CD4-positive, alpha-beta memory T cell (primary cell): ENCODE data around the gene MLLT6. TPM values are rescaled to one million over a fixed set of nuclear protein-coding genes. Genes with fewer than 3 reads are reported as not detected.
"Not testable (repeated sequence)": the region's sequence is repeated elsewhere in the genome, so short reads cannot be mapped to it uniquely, and the experiment has no call there.

Experiments
- CTCF ChIA-PET: fragments of 350-600 bp; sonication (Branson Sonifier 250); formaldehyde crosslinking; loops from one replicate; lab custom pipeline; 2021; ENCODE audit warnings: inconsistent platforms; ENCODE audit not compliant: partially characterized antibody; lab: Charles Lee
- POLR2A ChIA-PET: fragments of 350-600 bp; sonication (Branson Sonifier 250); formaldehyde crosslinking; loops from one replicate; lab custom pipeline; 2021; ENCODE audit not compliant: partially characterized antibody; lab: Charles Lee
- DNase-seq, 5 donors: peaks; one replicate each; pipeline versions ENCODE4 v3.0.0 to v3.0.0-alpha.2; 2020 to 2022; ENCODE audit warnings: mixed read lengths in 1 of 5
- H3K27ac ChIP-seq: one replicate; pipeline ENCODE4 v1.7.0; 2013; ENCODE audit warnings: low read depth, low read length
- H3K27me3 ChIP-seq: 2 replicates; pipeline ENCODE4 v1.7.0; 2013; ENCODE audit warnings: mild to moderate bottlenecking, low read length, moderate library complexity; ENCODE audit not compliant: insufficient read depth
- H3K36me3 ChIP-seq: 2 replicates; pipeline ENCODE4 v1.7.0; 2013; ENCODE audit warnings: mild to moderate bottlenecking, low read length, moderate library complexity; ENCODE audit not compliant: insufficient read depth
- H3K4me1 ChIP-seq: 2 replicates; pipeline ENCODE4 v1.7.0; 2013; ENCODE audit warnings: mild to moderate bottlenecking, low read length, moderate library complexity; ENCODE audit not compliant: insufficient read depth
- H3K4me3 ChIP-seq, 2 donors: one replicate each; pipeline ENCODE4 v1.7.0; 2013; ENCODE audit warnings: low read length in 2 of 2, mild to moderate bottlenecking in 1 of 2
- H3K9me3 ChIP-seq, 2 donors: one replicate each; pipeline ENCODE4 v1.7.0; 2013; ENCODE audit warnings: low read length in 2 of 2, control low read depth in 1 of 2; ENCODE audit not compliant: control insufficient read depth in 1 of 2
- H3K27ac Mint-ChIP-seq, 7 donors: one replicate each; pipeline ENCODE4 v1.8.0; 2020 to 2021; ENCODE audit warnings: mixed read lengths in 7 of 7, mild to moderate bottlenecking in 6 of 7, inconsistent platforms in 3 of 7, moderate library complexity in 3 of 7
- H3K27me3 Mint-ChIP-seq, 2 donors: one replicate each; pipeline ENCODE4 v1.8.0; 2020 to 2021; ENCODE audit warnings: mixed read lengths in 2 of 2
- H3K36me3 Mint-ChIP-seq, 2 donors: one replicate each; pipeline ENCODE4 v1.8.0; 2020 to 2021; ENCODE audit warnings: mixed read lengths in 2 of 2, inconsistent platforms in 1 of 2, mild to moderate bottlenecking in 1 of 2
- H3K4me1 Mint-ChIP-seq, 4 donors: one replicate each; pipeline ENCODE4 v1.8.0; 2020 to 2021; ENCODE audit warnings: mixed read lengths in 4 of 4, mild to moderate bottlenecking in 1 of 4
- H3K4me3 Mint-ChIP-seq, 8 donors: one replicate each; pipeline ENCODE4 v1.8.0; 2020 to 2021; ENCODE audit warnings: mixed read lengths in 8 of 8, mild to moderate bottlenecking in 7 of 8, moderate library complexity in 6 of 8, inconsistent platforms in 3 of 8
- H3K9me3 Mint-ChIP-seq, 8 donors: one replicate each; pipeline ENCODE4 v1.8.0; 2020 to 2021; ENCODE audit warnings: mixed read lengths in 8 of 8, mild to moderate bottlenecking in 5 of 8, inconsistent platforms in 3 of 8, moderate library complexity in 1 of 8
- intact Hi-C: fragments of 100-400 bp; cut with micrococcal nuclease; formaldehyde crosslinking; loops from one replicate; pipeline ENCODE4 v1.15.1; 2023
- polyA plus RNA-seq, 2 donors: library from polyadenylated mRNA; unstranded; fragments of 300-500 nt; fragmentation: Illumina TruSeq; gene quantifications; one replicate each; pipeline ENCODE4 v1.2.3, GENCODE V29; 2021
- total RNA-seq, 2 experiments: library from RNA; stranded (reverse); gene quantifications; one replicate each; pipeline ENCODE4 v1.2.3, GENCODE V29; 2021

The MLLT6 gene
- total and polyA plus RNA-seq, 4 experiments from 2014 or later: 3.0 to 505 (median 254) TPM

GRCh38 chr17:38719943-38720641 is 15.0 kb downstream of the MLLT6 start:
- Mint-ChIP-seq H3K27me3 (no peaks in the 10 kb centered on the region), H3K4me1 (peaks cover 10 to 44% (median 23%) of the 10 kb centered on the region in 4 donors), H3K27ac (peak overlapping the region in 1 of 7 donors; percentile 53), H3K4me3 (no peak overlapping the region), H3K9me3 (no peaks in the 10 kb centered on the region), H3K36me3 (peaks cover 37 to 66% of the 10 kb centered on the region in 2 donors)
- Histone ChIP-seq H3K27me3 (no peaks in the 10 kb centered on the region), H3K4me3 (no peak overlapping the region), H3K27ac (no peak overlapping the region), H3K9me3 (no peaks in the 10 kb centered on the region), H3K4me1 (peaks cover 29% of the 10 kb centered on the region), H3K36me3 (peaks cover 66% of the 10 kb centered on the region)
- ChIA-PET CTCF (interaction anchor here (2.2 kb wide), 1 partner anchor 8 kb away, joined by 7 read pairs; no protein-coding TSS in a partner anchor), POLR2A (interaction anchor here (1.2 to 15.9 kb wide), 3 partner anchors 8 to 32 kb away, joined by 4 to 588 read pairs (median 56); partner anchors contain the start of gene MLLT6)
- intact Hi-C loops: no loop called here
- no peak for DNase-seq

DNA sequence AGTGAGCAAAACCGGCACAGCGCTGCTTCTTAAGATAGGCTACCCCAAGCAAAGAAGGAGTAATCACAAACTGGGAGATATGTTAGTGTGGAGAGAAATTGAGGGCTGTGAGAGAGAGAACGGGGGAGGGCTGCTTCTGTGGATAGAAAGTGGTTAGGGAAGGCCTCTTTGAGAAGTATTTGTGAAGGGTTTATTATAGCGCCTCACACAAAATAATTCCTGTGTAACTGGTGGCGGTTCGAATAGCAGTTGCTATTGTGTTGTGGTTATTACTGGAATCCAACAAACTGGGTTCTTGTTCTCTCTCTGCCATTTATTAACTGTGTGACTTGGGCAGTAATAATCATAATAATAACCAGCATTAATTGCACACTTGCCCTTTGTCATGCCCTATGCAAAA is 15.9 kb downstream of the MLLT6 start:
- ChIA-PET CTCF (no interaction called here), POLR2A (interaction anchor here (15.9 kb wide), 1 partner anchor 14 kb away, joined by 588 read pairs; the partner anchor contains the start of gene MLLT6)
- Histone ChIP-seq H3K27me3 (no peaks in the 10 kb centered on the region), H3K4me3 (no peak overlapping the region), H3K27ac (no peak overlapping the region), H3K9me3 (no peaks in the 10 kb centered on the region), H3K36me3 (peaks cover 60% of the 10 kb centered on the region), H3K4me1 (peaks cover 33% of the 10 kb centered on the region)
- H3K36me3 Mint-ChIP-seq: peaks cover 35 to 60% of the 10 kb centered on the region in 2 donors
- peaks cover 9 to 44% (median 28%) of the 10 kb centered on the region in 4 donors for H3K4me1 Mint-ChIP-seq
- H3K27me3 Mint-ChIP-seq: no peaks in the 10 kb centered on the region
- H3K4me3 Mint-ChIP-seq: no peak overlapping the region
- H3K9me3 Mint-ChIP-seq: no peaks in the 10 kb centered on the region
- H3K27ac Mint-ChIP-seq: peak overlapping the region in 6 of 7 donors; percentile 36 to 88 (median 66)
- no peak for DNase-seq
- intact Hi-C loops: no loop called here

DNA sequence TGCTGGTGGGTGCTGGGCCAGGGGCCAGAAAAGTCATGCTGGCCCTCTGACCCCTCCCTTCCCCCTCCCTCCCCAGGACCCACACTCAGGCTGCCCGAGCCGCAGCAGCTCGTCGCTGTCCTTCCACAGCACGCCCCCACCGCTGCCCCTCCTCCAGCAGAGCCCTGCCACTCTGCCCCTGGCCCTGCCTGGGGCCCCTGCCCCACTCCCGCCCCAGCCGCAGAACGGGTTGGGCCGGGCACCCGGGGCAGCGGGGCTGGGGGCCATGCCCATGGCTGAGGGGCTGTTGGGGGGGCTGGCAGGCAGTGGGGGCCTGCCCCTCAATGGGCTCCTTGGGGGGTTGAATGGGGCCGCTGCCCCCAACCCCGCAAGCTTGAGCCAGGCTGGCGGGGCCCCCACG is 16.7 kb downstream of the MLLT6 start:
- Histone ChIP-seq H3K27me3 (no peaks in the 10 kb centered on the region), H3K4me1 (peaks cover 41% of the 10 kb centered on the region), H3K4me3 (no peak overlapping the region), H3K36me3 (peaks cover 52% of the 10 kb centered on the region), H3K27ac (no peak overlapping the region), H3K9me3 (no peaks in the 10 kb centered on the region)
- DNase-seq: no peak
- ChIA-PET CTCF (interaction anchor here (3.4 kb wide), 1 partner anchor 14 kb away, joined by 18 read pairs; no protein-coding TSS in a partner anchor), POLR2A (interaction anchor here (1.2 to 15.9 kb wide), 2 partner anchors 10 to 15 kb away, joined by 3 to 588 read pairs; partner anchors contain the start of gene MLLT6)
- Mint-ChIP-seq H3K9me3 (no peaks in the 10 kb centered on the region), H3K27me3 (no peaks in the 10 kb centered on the region), H3K4me3 (no peak overlapping the region), H3K36me3 (peaks cover 33 to 57% of the 10 kb centered on the region in 2 donors), H3K4me1 (peaks cover 12 to 51% (median 33%) of the 10 kb centered on the region in 4 donors), H3K27ac (peak overlapping the region in 1 of 7 donors; percentile 13)
- intact Hi-C loops: no loop called here

DNA sequence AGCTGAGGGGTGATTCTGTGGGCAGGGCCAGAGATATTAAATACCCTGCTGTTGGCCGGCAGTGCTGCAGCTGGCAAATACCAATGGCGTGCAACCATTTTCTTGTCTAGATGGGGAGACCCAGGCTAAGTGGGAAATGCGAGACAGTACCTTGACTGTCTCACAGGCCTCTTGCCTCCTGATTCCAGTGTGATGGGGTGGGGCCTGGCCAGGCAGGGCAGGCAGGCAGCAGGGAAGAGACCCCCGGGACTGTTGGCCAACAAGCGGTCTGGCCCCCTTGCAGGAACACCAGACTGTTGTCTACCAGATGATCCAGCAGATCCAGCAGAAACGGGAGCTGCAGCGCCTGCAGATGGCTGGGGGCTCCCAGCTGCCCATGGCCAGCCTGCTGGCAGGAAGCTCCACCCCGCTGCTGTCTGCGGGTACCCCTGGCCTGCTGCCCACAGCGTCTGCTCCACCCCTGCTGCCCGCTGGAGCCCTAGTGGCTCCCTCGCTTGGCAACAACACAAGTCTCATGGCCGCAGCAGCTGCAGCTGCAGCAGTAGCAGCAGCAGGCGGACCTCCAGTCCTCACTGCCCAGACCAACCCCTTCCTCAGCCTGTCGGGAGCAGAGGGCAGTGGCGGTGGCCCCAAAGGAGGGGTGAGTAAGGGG is 19.4 kb downstream of the MLLT6 start:
- H3K36me3 ChIP-seq: peaks cover 28% of the 10 kb centered on the region
- no peaks in the 10 kb centered on the region for H3K27me3 ChIP-seq
- peaks cover 28 to 71% (median 49%) of the 10 kb centered on the region in 4 donors for H3K4me1 Mint-ChIP-seq
- H3K27ac ChIP-seq: no peak overlapping the region
- intact Hi-C loops: no loop called here
- CTCF ChIA-PET: interaction anchor here (3.4 kb wide), 1 partner anchor 11 kb away, joined by 18 read pairs; no protein-coding TSS in a partner anchor
- no peaks in the 10 kb centered on the region for H3K9me3 ChIP-seq
- H3K4me1 ChIP-seq: peaks cover 68% of the 10 kb centered on the region
- H3K4me3 Mint-ChIP-seq: peak overlapping the region in 3 of 8 donors; percentile 17 to 53 (median 20)
- no peaks in the 10 kb centered on the region for H3K27me3 Mint-ChIP-seq
- POLR2A ChIA-PET: interaction anchor here (15.9 kb wide), 1 partner anchor 18 kb away, joined by 588 read pairs; the partner anchor contains the start of gene MLLT6
- peaks cover 0 to 3% (median 0%) of the 10 kb centered on the region in 8 donors for H3K9me3 Mint-ChIP-seq
- peak overlapping the region in 5 of 7 donors; percentile 6 to 95 (median 69) for H3K27ac Mint-ChIP-seq
- peaks cover 17 to 46% of the 10 kb centered on the region in 2 donors for H3K36me3 Mint-ChIP-seq
- DNase-seq: no peak
- no peak overlapping the region for H3K4me3 ChIP-seq

GRCh38 chr17:38725066-38725465 is 20.0 kb downstream of the MLLT6 start:
- H3K4me1 ChIP-seq: peaks cover 71% of the 10 kb centered on the region
- peak overlapping the region in 1 of 8 donors; percentile 53 for H3K4me3 Mint-ChIP-seq

GRCh38 chr17:38726145-38726544 is 21.1 kb downstream of the MLLT6 start:
- Histone ChIP-seq H3K4me1 (peaks cover 71% of the 10 kb centered on the region), H3K36me3 (peaks cover 22% of the 10 kb centered on the region)
- H3K4me3 Mint-ChIP-seq: peak overlapping the region in 6 of 8 donors; percentile 19 to 62 (median 32)
- H3K27me3 ChIP-seq, H3K4me3 ChIP-seq, H3K9me3 ChIP-seq, H3K27me3 Mint-ChIP-seq, H3K27ac ChIP-seq, intact Hi-C loops, H3K9me3 Mint-ChIP-seq, DNase-seq: not testable (repeated sequence)
- H3K36me3 Mint-ChIP-seq: peaks cover 12 to 41% of the 10 kb centered on the region in 2 donors
- CTCF ChIA-PET: interaction anchor here (3.3 kb wide), 1 partner anchor 19 kb away, joined by 34 read pairs; the partner anchor contains the start of gene MLLT6
- peak overlapping the region; percentile 77 to 95 (median 84) for H3K27ac Mint-ChIP-seq
- POLR2A ChIA-PET: interaction anchor here (4.3 to 15.9 kb wide), 2 partner anchors 8 to 20 kb away, joined by 56 to 588 read pairs; partner anchors contain the start of gene MLLT6
- H3K4me1 Mint-ChIP-seq: peaks cover 31 to 76% (median 54%) of the 10 kb centered on the region in 4 donors

More at GRCh38 chr17:38725066-38725465, 20.0 kb downstream of the MLLT6 start:
- H3K9me3 ChIP-seq: no peaks in the 10 kb centered on the region
- peaks cover 0 to 3% (median 0%) of the 10 kb centered on the region in 8 donors for H3K9me3 Mint-ChIP-seq
- intact Hi-C loops: no loop called here
- H3K36me3 ChIP-seq: peaks cover 27% of the 10 kb centered on the region
- peak overlapping the region in 5 of 7 donors; percentile 13 to 95 (median 80) for H3K27ac Mint-ChIP-seq
- ChIA-PET POLR2A (interaction anchor here (15.9 kb wide), 1 partner anchor 19 kb away, joined by 588 read pairs; the partner anchor contains the start of gene MLLT6), CTCF (interaction anchor here (3.4 kb wide), 1 partner anchor 10 kb away, joined by 18 read pairs; no protein-coding TSS in a partner anchor)
- H3K27me3 ChIP-seq: no peaks in the 10 kb centered on the region
- peaks cover 29 to 74% (median 51%) of the 10 kb centered on the region in 4 donors for H3K4me1 Mint-ChIP-seq
- no peaks in the 10 kb centered on the region for H3K27me3 Mint-ChIP-seq
- H3K36me3 Mint-ChIP-seq: peaks cover 17 to 44% of the 10 kb centered on the region in 2 donors
- no peak overlapping the region for H3K4me3 ChIP-seq
- no peak overlapping the region for H3K27ac ChIP-seq
- no peak for DNase-seq
